ENCODE results near the gene PLXNA4. TPM values are rescaled to one million over a fixed set of nuclear protein-coding genes. Genes with fewer than 3 reads are reported as not detected.
"Not testable (repeated sequence)": the region's sequence is repeated elsewhere in the genome, so short reads cannot be mapped to it uniquely, and the experiment has no call there.

The PLXNA4 gene
- total RNA-seq (2014; rRNA removed; shearing (Covaris generic)): 0.02 TPM in 1 of 2 replicates, not detected in the other
- polyA plus RNA-seq (2014; cell fraction: nucleus; rRNA removed): not detected in 2 replicates

DNA sequence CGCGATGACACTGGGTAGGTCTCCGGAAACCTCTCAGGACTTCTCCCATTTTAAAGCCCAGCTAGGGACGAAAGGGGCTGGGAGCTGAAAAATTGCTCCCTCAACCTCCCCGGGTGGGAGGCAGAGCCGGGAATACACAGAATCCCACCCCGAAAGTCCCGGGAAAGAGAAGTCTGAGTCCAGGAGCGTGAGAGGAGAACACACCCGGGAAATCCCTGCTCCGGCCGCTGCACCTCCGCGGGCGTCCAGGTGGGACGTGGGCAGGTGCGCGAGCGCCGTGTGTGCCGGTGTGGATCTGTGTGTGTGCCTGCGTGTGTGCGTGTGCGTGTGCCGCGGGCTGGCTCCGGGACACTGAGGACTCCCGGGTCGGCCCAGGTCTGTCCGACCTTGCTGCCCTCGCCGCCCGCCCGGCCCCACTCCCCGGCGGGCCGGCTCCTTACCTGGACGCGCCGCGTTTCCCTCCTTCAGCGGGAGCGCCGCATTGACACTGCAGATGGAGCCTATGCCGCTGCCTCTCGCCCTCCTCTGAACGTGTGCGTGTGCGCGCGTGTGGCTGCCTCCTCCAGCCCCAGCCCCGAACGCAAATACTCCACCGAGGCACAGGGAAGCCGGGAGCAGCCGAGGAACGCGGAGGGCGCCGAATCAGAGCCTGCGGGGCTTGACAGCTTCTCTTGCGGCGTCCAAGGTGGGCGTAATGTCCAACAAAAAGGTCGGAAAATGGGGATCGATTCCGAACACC lies at the start of gene PLXNA4:
Gene PLXNA4, minus strand, starts transcription at position 489 of the 739 bp plus-strand sequence. CDS start 67,777 bp downstream, outside the sequence.
- no peak for DNase-seq (ENCODE audit: extremely low read depth, low read depth)

DNA sequence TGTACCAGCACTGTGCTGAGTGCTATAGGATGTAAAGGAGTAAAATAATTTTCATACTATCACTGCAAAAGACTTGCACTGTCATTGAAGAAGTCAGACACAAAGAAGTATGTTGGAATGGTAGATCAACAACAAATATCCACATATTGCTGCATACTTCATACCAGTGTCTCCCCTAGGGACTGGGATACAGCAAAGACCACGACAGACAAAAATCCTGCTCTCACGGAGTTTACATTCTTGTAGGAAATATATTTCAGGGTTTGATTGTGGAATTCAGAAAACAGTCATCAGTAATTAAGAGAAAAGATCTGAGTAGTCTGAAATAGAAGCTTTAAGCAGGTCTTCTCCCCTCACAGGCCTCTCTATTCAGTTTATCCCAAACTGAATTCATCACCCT lies 49.4 kb upstream of the PLXNA4 start:
- no peak for DNase-seq (ENCODE audit: extremely low read depth, low read depth)

DNA sequence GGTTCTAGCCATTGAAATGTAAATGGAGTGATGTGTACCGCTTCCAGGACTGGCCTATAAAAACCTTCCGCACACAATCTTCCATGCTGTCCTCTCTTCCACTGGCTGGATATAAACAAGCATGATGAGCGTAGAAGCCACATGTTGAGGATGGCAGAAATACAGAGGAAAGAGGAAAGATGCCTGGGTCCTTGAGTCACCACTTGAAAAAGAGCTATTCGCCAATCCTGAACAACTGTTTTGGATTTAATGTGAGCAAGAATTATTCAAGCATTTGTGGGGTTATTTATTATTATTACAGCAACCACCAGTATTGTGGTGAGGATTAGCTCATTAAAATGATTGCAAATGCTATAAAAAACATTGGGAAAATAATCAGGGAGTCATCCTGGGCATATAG lies 45.8 kb upstream of the PLXNA4 start:
- DNase-seq (ENCODE audit: extremely low read depth, low read depth): no peak

DNA sequence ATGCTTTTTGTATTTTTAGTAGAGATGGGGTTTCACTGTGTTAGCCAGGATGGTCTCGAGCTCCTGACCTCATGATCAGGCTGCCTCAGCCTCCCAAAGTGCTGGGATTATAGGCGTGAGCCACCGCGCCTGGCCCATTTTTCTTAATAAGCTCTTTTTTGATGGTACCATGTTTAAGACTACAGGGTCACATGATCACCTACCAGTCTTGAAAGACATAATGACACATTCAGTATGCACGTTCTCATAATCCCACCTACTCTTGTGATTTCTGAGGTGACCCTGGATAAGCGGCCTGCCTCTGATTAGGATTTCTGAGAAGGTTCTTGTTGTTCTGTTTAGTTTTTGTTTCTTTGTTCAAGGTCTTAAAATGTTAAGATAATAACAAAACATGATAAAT lies 43.7 kb upstream of the PLXNA4 start:
- no peak for DNase-seq (ENCODE audit: extremely low read depth, low read depth)

- DNase-seq (ENCODE audit: extremely low read depth, low read depth): no peak
Observed at GRCh38 chr7:132618956-132619305, 42.7 kb upstream of the PLXNA4 start.

- DNase-seq (ENCODE audit: extremely low read depth, low read depth): no peak
Observed at GRCh38 chr7:132618271-132618955, 42.1 kb upstream of the PLXNA4 start.

- DNase-seq (ENCODE audit: extremely low read depth, low read depth): no peak
Observed at GRCh38 chr7:132614428-132615318, 38.4 kb upstream of the PLXNA4 start.

DNA sequence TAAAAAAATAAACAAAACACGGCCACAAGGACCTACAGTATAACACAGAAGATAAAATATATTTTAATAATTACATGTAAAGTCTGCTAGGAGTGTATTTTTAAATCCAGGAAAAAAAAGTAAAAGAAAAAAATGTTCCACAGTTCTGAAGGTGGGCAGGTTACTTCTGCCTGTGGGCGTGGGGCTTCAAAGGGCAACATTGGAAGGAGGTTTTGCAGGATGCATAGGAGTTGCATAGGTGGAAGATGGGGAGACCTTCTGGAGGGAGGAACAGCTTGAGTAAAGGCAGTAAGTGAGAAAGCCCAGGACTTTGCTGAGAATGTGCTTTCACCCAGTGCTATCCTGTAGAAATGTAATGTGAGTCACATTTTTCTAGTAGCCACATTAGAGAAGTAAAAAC lies 37.5 kb upstream of the PLXNA4 start:
- DNase-seq (ENCODE audit: extremely low read depth, low read depth): no peak

GRCh38 chr7:132610995-132611394 lies 34.7 kb upstream of the PLXNA4 start:
- no peak for DNase-seq (ENCODE audit: extremely low read depth, low read depth)

- DNase-seq (ENCODE audit: extremely low read depth, low read depth): no peak
Observed at GRCh38 chr7:132609906-132610520, 33.7 kb upstream of the PLXNA4 start.

GRCh38 chr7:132609222-132609621 lies 33.0 kb upstream of the PLXNA4 start:
- no peak for DNase-seq (ENCODE audit: extremely low read depth, low read depth)

- no peak for DNase-seq (ENCODE audit: extremely low read depth, low read depth)
Observed at GRCh38 chr7:132608523-132608922, 32.3 kb upstream of the PLXNA4 start.

GRCh38 chr7:132607656-132608055 lies 31.4 kb upstream of the PLXNA4 start:
- no peak for DNase-seq (ENCODE audit: extremely low read depth, low read depth)

- no peak for DNase-seq (ENCODE audit: extremely low read depth, low read depth)
Observed at GRCh38 chr7:132604121-132604520, 27.9 kb upstream of the PLXNA4 start.

GRCh38 chr7:132603220-132603833 lies 27.1 kb upstream of the PLXNA4 start:
- no peak for DNase-seq (ENCODE audit: extremely low read depth, low read depth)

GRCh38 chr7:132601783-132602182 lies 25.5 kb upstream of the PLXNA4 start:
- no peak for DNase-seq (ENCODE audit: extremely low read depth, low read depth)

- DNase-seq (ENCODE audit: extremely low read depth, low read depth): no peak
Observed at GRCh38 chr7:132596588-132596987, 20.3 kb upstream of the PLXNA4 start.

GRCh38 chr7:132594741-132595140 lies 18.5 kb upstream of the PLXNA4 start:
- DNase-seq (ENCODE audit: extremely low read depth, low read depth): not testable (repeated sequence)

GRCh38 chr7:132592936-132593335 lies 16.7 kb upstream of the PLXNA4 start:
- DNase-seq (ENCODE audit: extremely low read depth, low read depth): no peak

- no peak for DNase-seq (ENCODE audit: extremely low read depth, low read depth)
Observed at GRCh38 chr7:132592231-132592920, 16.1 kb upstream of the PLXNA4 start.
